IMR-90 (cell line): ENCODE results near the gene GHR. TPM values are rescaled to one million over a fixed set of nuclear protein-coding genes. Genes with fewer than 3 reads are reported as not detected.

Experiments
- ATAC-seq: fragments of 200-7000 bp; cut with Tn5 transposase; 2 replicates; pipeline ENCODE4 v1.9.1; 2020; ENCODE audit warnings: low read depth, mild to moderate bottlenecking, moderate library complexity
- BruUV-seq: library from RNA; stranded (reverse); fragments of 400-500 nt; replicated peaks from 2 replicates; lab custom pipeline; 2021; lab: Mats Ljungman, UMichigan
- CTCF ChIA-PET: fragments of 300-600 bp; formaldehyde crosslinking; extraction: SDS; loops from one replicate; lab custom pipeline; 2021; ENCODE audit warnings: antibody characterized with exemption; lab: Yijun Ruan, JAX
- POLR2A ChIA-PET: fragments of 300-600 bp; sonication (Branson Sonifier 250); formaldehyde crosslinking; loops from one replicate; lab custom pipeline; 2022; ENCODE audit warnings: antibody characterized with exemption; ENCODE audit not compliant: unreplicated experiment; lab: Charles Lee
- DNase-seq: peaks from one replicate; pipeline ENCODE4 v3.0.0; 2013
- H2AFZ ChIP-seq: replicated peaks from 2 replicates; pipeline ENCODE3; 2013; ENCODE audit warnings: low read length, mild to moderate bottlenecking; ENCODE audit not compliant: poor library complexity
- H2AK5ac ChIP-seq: 2 replicates; pipeline ENCODE4 v1.6.1; 2013; ENCODE audit warnings: low read depth, low read length, inconsistent platforms
- H2AK9ac ChIP-seq: replicated peaks from 2 replicates; pipeline ENCODE3; 2013; ENCODE audit warnings: mild to moderate bottlenecking, low read depth, low read length, moderate library complexity; ENCODE audit not compliant: poor library complexity
- H2BK120ac ChIP-seq: 2 replicates; pipeline ENCODE4 v1.6.1; 2013; ENCODE audit warnings: low read depth, low read length, inconsistent platforms
- H2BK15ac ChIP-seq: 3 replicates; pipeline ENCODE4 v1.6.1; 2013; ENCODE audit warnings: low read depth, low read length, inconsistent platforms
- H2BK20ac ChIP-seq: 2 replicates; pipeline ENCODE4 v1.6.1; 2013; ENCODE audit warnings: low read depth, mild to moderate bottlenecking, inconsistent platforms, low read length, moderate library complexity
- H2BK5ac ChIP-seq: 2 replicates; pipeline ENCODE4 v1.6.1; 2013; ENCODE audit warnings: mild to moderate bottlenecking, low read depth, low read length, inconsistent platforms; ENCODE audit not compliant: poor library complexity, severe bottlenecking
- H3K14ac ChIP-seq: replicated peaks from 2 replicates; pipeline ENCODE4 v1.6.1; 2013; ENCODE audit warnings: low read depth, low read length, inconsistent platforms
- H3K18ac ChIP-seq: 2 replicates; pipeline ENCODE4 v1.6.1; 2013; ENCODE audit warnings: low read depth, low read length, control low read depth
- H3K23ac ChIP-seq: 2 replicates; pipeline ENCODE4 v1.6.1; 2013; ENCODE audit warnings: low read depth, low read length, inconsistent platforms
- H3K27ac ChIP-seq: 2 replicates; pipeline ENCODE4 v1.5.1; 2013; ENCODE audit warnings: mild to moderate bottlenecking, control low read depth, low read length; ENCODE audit not compliant: insufficient read depth
- H3K27me3 ChIP-seq: 2 replicates; pipeline ENCODE4 v1.6.1; 2013; ENCODE audit warnings: low read length; ENCODE audit not compliant: control insufficient read depth, insufficient read depth
- H3K36me3 ChIP-seq: 2 replicates; pipeline ENCODE4 v1.6.1; 2013; ENCODE audit warnings: low read length, mixed read lengths; ENCODE audit not compliant: control insufficient read depth, insufficient read depth
- H3K4ac ChIP-seq: 2 replicates; pipeline ENCODE4 v1.6.1; 2013; ENCODE audit warnings: low read depth, low read length, inconsistent platforms
- H3K4me1 ChIP-seq: 2 replicates; pipeline ENCODE4 v1.6.1; 2013; ENCODE audit warnings: low read length, mixed read lengths; ENCODE audit not compliant: control insufficient read depth, insufficient read depth
- H3K4me2 ChIP-seq: 2 replicates; pipeline ENCODE4 v1.6.1; 2013; ENCODE audit warnings: low read depth, mild to moderate bottlenecking, control low read depth, low read length, moderate library complexity
- H3K4me3 ChIP-seq: 2 replicates; pipeline ENCODE4 v1.5.1; 2013; ENCODE audit warnings: low read depth, mild to moderate bottlenecking, control low read depth, low read length, moderate library complexity; ENCODE audit not compliant: insufficient read depth
- H3K56ac ChIP-seq: 2 replicates; pipeline ENCODE4 v1.6.1; 2013; ENCODE audit warnings: low read length, inconsistent platforms; ENCODE audit not compliant: insufficient read depth; ENCODE audit errors: extremely low read depth
- H3K79me1 ChIP-seq, 2 experiments: 2 replicates each; pipeline ENCODE4 v1.6.1; 2013; ENCODE audit warnings: low read length in 2 of 2, inconsistent platforms in 1 of 2, low read depth in 1 of 2
- H3K9ac ChIP-seq: 2 replicates; pipeline ENCODE4 v1.6.1; 2013; ENCODE audit warnings: low read depth, low read length, control low read depth
- H3K9me1 ChIP-seq: 2 replicates; pipeline ENCODE4 v1.6.1; 2013; ENCODE audit warnings: low read length, inconsistent platforms; ENCODE audit not compliant: insufficient read depth
- H3K9me3 ChIP-seq: 2 replicates; pipeline ENCODE4 v1.6.1; 2013; ENCODE audit warnings: low read length; ENCODE audit not compliant: control insufficient read depth, insufficient read depth
- H4K20me1 ChIP-seq: 2 replicates; pipeline ENCODE4 v1.6.1; 2013; ENCODE audit warnings: low read length, inconsistent platforms; ENCODE audit not compliant: insufficient read depth
- H4K5ac ChIP-seq: 2 replicates; pipeline ENCODE4 v1.6.1; 2013; ENCODE audit warnings: mild to moderate bottlenecking, low read depth, low read length, control low read depth
- H4K8ac ChIP-seq, 2 experiments: 2 replicates each; pipeline ENCODE4 v1.6.1; 2013; ENCODE audit warnings: low read depth in 2 of 2, low read length in 2 of 2, control low read depth in 1 of 2, inconsistent platforms in 1 of 2
- H4K91ac ChIP-seq: 2 replicates; pipeline ENCODE4 v1.6.1; 2013; ENCODE audit warnings: low read depth, low read length, inconsistent platforms; ENCODE audit not compliant: insufficient read depth
- BHLHE40 ChIP-seq: fragments of 150-350 bp; IDR thresholded peaks from 2 replicates; pipeline ENCODE4 v1.6.1; 2016; ENCODE audit warnings: mild to moderate bottlenecking, low read depth, low read length
- CEBPB ChIP-seq: IDR thresholded peaks from 2 replicates; pipeline ENCODE4 v1.6.1; 2012; ENCODE audit warnings: low read depth, low read length, improper control_type of control experiment
- CHD1 ChIP-seq: IDR thresholded peaks from 2 replicates; pipeline ENCODE4 v1.6.1; 2012; ENCODE audit warnings: low read depth, low read length, improper control_type of control experiment
- CTCF ChIP-seq: conservative IDR thresholded peaks from 2 replicates; pipeline ENCODE4 v1.5.1; 2012; ENCODE audit warnings: mild to moderate bottlenecking, low read depth, low read length, improper control_type of control experiment
- ELK1 ChIP-seq: fragments of 150-350 bp; IDR thresholded peaks from 2 replicates; pipeline ENCODE4 v1.6.1; 2016; ENCODE audit warnings: low read depth, mild to moderate bottlenecking, low read length, moderate library complexity, borderline replicate concordance
- FOS ChIP-seq: fragments of 150-350 bp; IDR thresholded peaks from 2 replicates; pipeline ENCODE4 v1.6.1; 2016; ENCODE audit warnings: low read depth, low read length
- MAFK ChIP-seq: IDR thresholded peaks from 2 replicates; pipeline ENCODE4 v1.6.1; 2012; ENCODE audit warnings: low read depth, low read length, improper control_type of control experiment
- MAZ ChIP-seq: IDR thresholded peaks from 2 replicates; pipeline ENCODE4 v1.6.1; 2012; ENCODE audit warnings: low read depth, mild to moderate bottlenecking, low read length, improper control_type of control experiment, moderate library complexity, borderline replicate concordance
- MXI1 ChIP-seq: IDR thresholded peaks from 2 replicates; pipeline ENCODE4 v1.6.1; 2012; ENCODE audit warnings: low read depth, mild to moderate bottlenecking, low read length, moderate library complexity, borderline replicate concordance
- NFE2L2 ChIP-seq: fragments of 150-350 bp; IDR thresholded peaks from 2 replicates; pipeline ENCODE4 v1.6.1; 2016; ENCODE audit warnings: low read depth, mild to moderate bottlenecking, low read length
- POLR2A ChIP-seq: IDR thresholded peaks from 2 replicates; pipeline ENCODE4 v1.6.1; 2012; ENCODE audit warnings: mild to moderate bottlenecking, low read depth, low read length
- RAD21 ChIP-seq: IDR thresholded peaks from 2 replicates; pipeline ENCODE4 v1.6.1; 2012; ENCODE audit warnings: low read length, improper control_type of control experiment
- RCOR1 ChIP-seq: IDR thresholded peaks from 2 replicates; pipeline ENCODE4 v1.6.1; 2012; ENCODE audit warnings: mild to moderate bottlenecking, low read length, improper control_type of control experiment; ENCODE audit not compliant: insufficient replicate concordance
- RFX5 ChIP-seq: IDR thresholded peaks from 2 replicates; pipeline ENCODE4 v1.8.0; 2012; ENCODE audit warnings: low read depth, mild to moderate bottlenecking, low read length, moderate library complexity
- SMC3 ChIP-seq: fragments of 150-350 bp; IDR thresholded peaks from 2 replicates; pipeline ENCODE4 v1.6.1; 2016; ENCODE audit warnings: low read depth, mild to moderate bottlenecking, antibody characterized with exemption, low read length, moderate library complexity
- USF2 ChIP-seq: fragments of 150-350 bp; IDR thresholded peaks from 2 replicates; pipeline ENCODE4 v1.6.1; 2017; ENCODE audit warnings: mild to moderate bottlenecking, antibody characterized with exemption, low read length, low read depth
- whole genome bisulfite sequencing, 2 experiments: methylation state at CpG; one replicate each; pipeline versions ENCODE4 v1.1.5 to v1.1.7; 2013; ENCODE audit warnings: missing lambda C conversion rate in 2 of 2; ENCODE audit not compliant: insufficient read length in 1 of 2; ENCODE audit errors: extremely low coverage in 2 of 2; 5-methylcytosine and 5-hydroxymethylcytosine counted together
- dilution Hi-C: fragments of 300-500 bp; cut with HindIII; formaldehyde crosslinking; loops from one replicate; pipeline ENCODE4 v1.14.3; 2018; ENCODE audit warnings: low sequenced_read_pairs; ENCODE audit not compliant: unreplicated experiment
- in situ Hi-C: fragments of 300-500 bp; cut with MboI; formaldehyde crosslinking; loops from 3 replicates; pipeline ENCODE4 v1.14.3; 2019; ENCODE audit warnings: low sequenced_read_pairs, inconsistent platforms, mixed read lengths
- intact Hi-C: fragments of 100-400 bp; cut with micrococcal nuclease; formaldehyde crosslinking; loops from 2 replicates; pipeline ENCODE4 v1.10.0; 2022
- polyA plus RNA-seq, 3 experiments: library from polyadenylated mRNA; depleted of rRNA; stranded (reverse); fragments of >200 nt; gene quantifications; 2 replicates each; pipeline ENCODE4 v1.2.3, GENCODE V29; 2012; ENCODE audit warnings: low replicate concordance in 1 of 3
- total RNA-seq: library from RNA; depleted of rRNA; stranded (reverse); fragments of >200 nt; gene quantifications from 2 replicates; pipeline ENCODE4 v1.2.3, GENCODE V29; 2012

The GHR gene
- total and polyA plus RNA-seq, 2 of the 4 experiments (the other 2 are of a cell fraction) = 0.36 to 1.1 TPM

GRCh38 chr5:42668254-42668653 is 245.0 kb downstream of the GHR start:
- Histone ChIP-seq H3K14ac (no peak overlapping the region), H4K91ac (no peak overlapping the region), H3K9ac (no peak overlapping the region), H3K4me1 (no peaks in the 10 kb centered on the region), H3K9me1 (no peaks in the 10 kb centered on the region), H2BK20ac (no peak overlapping the region), H4K20me1 (no peaks in the 10 kb centered on the region), H4K5ac (no peak overlapping the region), H3K4me3 (no peak overlapping the region), H3K56ac (no peak overlapping the region), H3K9me3 (no peaks in the 10 kb centered on the region; the same call in 1 of the 2 replicates), H3K27me3 (no peaks in the 10 kb centered on the region), H2AK9ac (no peak overlapping the region), H4K8ac (no peak overlapping the region), H3K4me2 (no peak overlapping the region), H3K36me3 (no peaks in the 10 kb centered on the region), H3K23ac (no peak overlapping the region), H3K4ac (no peak overlapping the region), H2BK5ac (no peak overlapping the region), H3K18ac (no peak overlapping the region), H2AFZ (no peak overlapping the region), H2AK5ac (no peak overlapping the region), H2BK120ac (no peak overlapping the region), H2BK15ac (no peak overlapping the region), H3K79me1 (no peaks in the 10 kb centered on the region), H3K27ac (no peak overlapping the region)
- intact Hi-C loops (no loop called here), dilution Hi-C loops (no loop called here), in situ Hi-C loops (no loop called here)
- ATAC-seq = no peak
- ChIA-PET POLR2A (no interaction called here), CTCF (no interaction called here)
- BruUV-seq = no TSS peak
- no CpG with 5 or more reads among the region's 2 CpGs for WGBS, 2 experiments
- TF ChIP-seq MAFK = no peak
- no peak for TF ChIP-seq CEBPB
- TF ChIP-seq RFX5 = no peak
- TF ChIP-seq RCOR1 = no peak
- no peak for TF ChIP-seq SMC3
- no peak for TF ChIP-seq USF2
- TF ChIP-seq MXI1 = no peak
- no peak for TF ChIP-seq ELK1
- no peak for TF ChIP-seq RAD21
- no peak for TF ChIP-seq CTCF
- TF ChIP-seq POLR2A = no peak
- no peak for TF ChIP-seq BHLHE40
- TF ChIP-seq CHD1 = no peak
- TF ChIP-seq FOS = no peak
- no peak for TF ChIP-seq MAZ
- no peak for TF ChIP-seq NFE2L2
- no peak for DNase-seq
